Neutrophil (primary cell): ENCODE results near the gene RCE1.

ENCODE experiments used
- H3K27ac ChIP-seq: fragments of 200-600 bp; sonication (generic); 2 replicates; pipeline ENCODE4 v1.5.1; 2016; ENCODE audit warnings: mild to moderate bottlenecking, moderate library complexity
- H3K27me3 ChIP-seq: fragments of 200-600 bp; sonication (generic); 2 replicates; pipeline ENCODE4 v1.6.0; 2016; ENCODE audit warnings: mild to moderate bottlenecking
- H3K36me3 ChIP-seq: fragments of 200-600 bp; sonication (generic); 2 replicates; pipeline ENCODE4 v1.5.1; 2017
- H3K4me1 ChIP-seq, 2 experiments: fragments of 200-600 bp in 1 of 2; sonication (generic) in 1 of 2; 1 replicate in 1 of 2; 2 replicates in 1 of 2; pipeline versions ENCODE4 v1.5.1 to v1.6.1; 2013 to 2016; ENCODE audit warnings: low read depth in 1 of 2, low read length in 1 of 2, mild to moderate bottlenecking in 1 of 2, moderate library complexity in 1 of 2; ENCODE audit not compliant: control insufficient read depth in 1 of 2, insufficient read depth in 1 of 2
- H3K4me3 ChIP-seq, 2 experiments: fragments of 200-600 bp in 1 of 2; sonication (generic) in 1 of 2; 1 replicate in 1 of 2; 2 replicates in 1 of 2; pipeline ENCODE4 v1.5.1; 2013 to 2016; ENCODE audit warnings: low read depth in 1 of 2, low read length in 1 of 2, mild to moderate bottlenecking in 1 of 2, moderate library complexity in 1 of 2
- H3K9me3 ChIP-seq: fragments of 200-600 bp; sonication (generic); 2 replicates; pipeline ENCODE4 v1.5.1; 2016
- CTCF ChIP-seq: fragments of 200-600 bp; sonication (generic); IDR thresholded peaks from 2 replicates; pipeline ENCODE4 v1.5.1; 2016; ENCODE audit warnings: antibody characterized with exemption

Gene RCE1

GRCh38 chr11:66863428-66864125 is 20.3 kb downstream of the RCE1 start:
- Histone ChIP-seq H3K4me3 (no peak overlapping the region), H3K27me3 (no peaks in the 10 kb centered on the region), H3K4me1 (peaks cover 0 to under 1% of the 10 kb centered on the region in 2 experiments), H3K27ac (no peak overlapping the region), H3K36me3 (no peaks in the 10 kb centered on the region), H3K9me3 (no peaks in the 10 kb centered on the region)
- no peak for TF ChIP-seq CTCF

GRCh38 chr11:66864172-66864901 is 21.1 kb downstream of the RCE1 start:
- TF ChIP-seq CTCF, result no peak
- Histone ChIP-seq H3K4me1 (peaks cover 0 to 6% of the 10 kb centered on the region in 2 experiments), H3K36me3 (no peaks in the 10 kb centered on the region), H3K9me3 (no peaks in the 10 kb centered on the region), H3K27me3 (no peaks in the 10 kb centered on the region), H3K27ac (no peak overlapping the region), H3K4me3 (no peak overlapping the region)

DNA sequence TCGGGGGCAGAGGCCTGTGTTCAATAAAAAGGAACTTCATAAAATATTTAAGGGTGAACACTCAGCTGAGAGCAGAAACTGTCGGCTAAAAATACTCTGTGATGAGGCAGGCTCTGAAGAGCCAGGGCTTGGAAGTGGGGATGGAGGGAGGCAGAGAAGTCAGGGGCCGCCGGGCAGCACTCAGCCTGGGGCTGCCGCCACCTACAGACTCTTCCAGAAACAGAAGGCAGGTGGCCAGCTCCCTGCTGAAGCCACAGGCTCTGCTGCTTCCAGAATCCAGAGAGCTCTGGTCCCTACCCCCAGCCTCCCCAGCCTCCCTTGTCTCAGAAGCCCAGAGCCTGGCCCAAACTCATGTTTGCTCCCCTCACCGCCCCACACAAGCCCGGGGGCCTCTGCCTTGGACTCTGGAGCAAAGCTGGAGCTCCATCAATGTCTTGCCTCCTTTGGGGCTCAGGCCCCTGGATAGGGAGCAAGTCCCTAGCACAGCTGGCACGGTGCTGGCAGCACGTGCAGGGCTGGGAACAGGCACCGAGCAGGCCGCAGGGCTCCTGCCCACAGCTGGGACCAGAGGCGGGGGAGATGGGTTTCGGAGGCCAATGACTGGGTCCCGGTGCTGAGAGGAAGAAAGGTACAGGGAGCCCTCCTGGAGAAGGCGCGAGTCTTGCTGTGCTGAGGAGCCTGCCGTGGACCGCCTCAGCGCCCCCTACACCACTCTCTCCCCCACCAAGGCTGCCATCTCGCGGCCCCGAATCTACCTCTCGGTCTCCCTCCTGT is 21.9 kb downstream of the RCE1 start:
- Histone ChIP-seq H3K4me3 (no peak overlapping the region), H3K27me3 (no peaks in the 10 kb centered on the region), H3K4me1 (peaks cover 0 to 6% of the 10 kb centered on the region in 2 experiments), H3K27ac (no peak overlapping the region), H3K36me3 (no peaks in the 10 kb centered on the region), H3K9me3 (no peaks in the 10 kb centered on the region)
- no peak for TF ChIP-seq CTCF

DNA sequence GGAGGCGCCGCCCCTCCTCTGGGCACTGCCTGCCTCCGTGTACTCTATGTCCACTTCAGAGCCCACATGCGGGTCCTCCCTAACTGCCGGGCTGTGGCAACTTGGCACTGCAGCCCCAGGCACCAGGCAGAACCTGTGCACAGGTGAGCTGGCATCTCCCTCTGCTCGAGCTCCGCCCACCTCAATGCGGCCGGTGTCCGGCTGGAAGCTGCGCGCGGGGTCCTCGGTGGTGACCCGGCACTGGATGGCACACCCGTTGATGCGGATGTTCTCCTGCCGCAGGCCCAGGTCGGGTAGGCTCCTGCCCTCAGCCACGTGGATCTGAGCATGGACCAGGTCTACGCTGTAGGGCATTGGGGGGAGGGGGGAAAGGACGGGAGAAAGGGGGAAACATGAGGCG is 22.8 kb downstream of the RCE1 start:
- H3K36me3 ChIP-seq, result no peaks in the 10 kb centered on the region

More for the DNA sequence above, 22.8 kb downstream of the RCE1 start:
- Histone ChIP-seq H3K9me3 (no peaks in the 10 kb centered on the region), H3K4me1 (peaks cover 0 to 6% of the 10 kb centered on the region in 2 experiments), H3K4me3 (no peak overlapping the region), H3K27me3 (no peaks in the 10 kb centered on the region), H3K27ac (no peak overlapping the region)
- no peak for TF ChIP-seq CTCF
